HCT116 (cell line): ENCODE measurements around the gene CYP46A1. TPM values are rescaled to one million over a fixed set of nuclear protein-coding genes. Genes with fewer than 3 reads are reported as not detected.

ENCODE experiments used
- ATAC-seq: fragments of 200-7000 bp; cut with Tn5 transposase; 2 replicates; pipeline ENCODE4 v1.9.1; 2020; ENCODE audit warnings: mild to moderate bottlenecking, moderate library complexity
- BruUV-seq: library from RNA; stranded (reverse); fragments of 400-500 nt; replicated peaks from 2 replicates; lab custom pipeline; 2021; lab: Mats Ljungman, UMichigan
- CTCF ChIA-PET: fragments of 300-600 bp; sonication (Branson Sonifier 250); formaldehyde crosslinking; loops from one replicate; lab custom pipeline; 2021; ENCODE audit warnings: antibody characterized with exemption; lab: Charles Lee
- POLR2A ChIA-PET: fragments of 300-600, 350-600 bp; sonication (Branson Sonifier 250); formaldehyde crosslinking; loops from one replicate; lab custom pipeline; 2021; ENCODE audit warnings: antibody characterized with exemption; lab: Charles Lee
- RAD21 ChIA-PET, 2 experiments: fragments of 300-600 bp; sonication (Branson Sonifier 250); formaldehyde crosslinking; loops; one replicate each; lab custom pipeline; 2023; ENCODE audit warnings: low total read pairs in 2 of 2; ENCODE audit not compliant: uncharacterized antibody in 2 of 2, unreplicated experiment in 2 of 2, low non-redundant PET in 1 of 2; lab: Charles Lee
- DNase-seq: peaks from one replicate; pipeline ENCODE4 v3.0.0-alpha.2; 2010; ENCODE audit warnings: low read depth, low spot score
- H2AFZ ChIP-seq: fragments of 200-600 bp; shearing (Covaris generic), sonication (generic); 2 replicates; pipeline ENCODE4 v1.6.1; 2017; ENCODE audit warnings: low read depth, mixed run types, mixed read lengths, antibody characterized with exemption, low read length; ENCODE audit not compliant: poor library complexity, severe bottlenecking
- H3K27ac ChIP-seq: 2 replicates; pipeline ENCODE4 v1.5.1; 2012; ENCODE audit warnings: low read depth, low read length
- H3K27me3 ChIP-seq: fragments of 200-600 bp; sonication (generic); 2 replicates; pipeline ENCODE4 v1.6.1; 2016; ENCODE audit warnings: mixed run types, low read length, mixed read lengths; ENCODE audit not compliant: insufficient read depth
- H3K36me3 ChIP-seq, 2 experiments: fragments of 200-500 bp in 1 of 2; fragments of 200-600 bp in 1 of 2; sonication (Bioruptor generic) in 1 of 2; sonication (generic) in 1 of 2; 2 replicates each; pipeline versions ENCODE4 v1.5.1 to v1.6.1; 2014 to 2016; ENCODE audit warnings: low read length in 2 of 2, inconsistent platforms in 1 of 2, mixed read lengths in 1 of 2, mixed run types in 1 of 2; ENCODE audit not compliant: insufficient read depth in 2 of 2, control insufficient read depth in 1 of 2
- H3K4me1 ChIP-seq, 2 experiments: fragments of 200-600 bp in 1 of 2; sonication (generic) in 1 of 2; 2 replicates each; pipeline versions ENCODE4 v1.5.1 to v1.6.1; 2012 to 2017; ENCODE audit warnings: low read length in 2 of 2, inconsistent platforms in 1 of 2, mild to moderate bottlenecking in 1 of 2, mixed read lengths in 1 of 2, mixed run types in 1 of 2, moderate library complexity in 1 of 2; ENCODE audit not compliant: insufficient read depth in 2 of 2, control insufficient read depth in 1 of 2
- H3K4me2 ChIP-seq: fragments of 200-600 bp; sonication (generic); 2 replicates; pipeline ENCODE4 v1.6.1; 2017; ENCODE audit warnings: mixed run types, low read length, mixed read lengths
- H3K4me3 ChIP-seq, 2 experiments: fragments of 200-600 bp in 1 of 2; sonication (generic) in 1 of 2; replicated peaks in 1 of 2; 2 replicates each; pipeline ENCODE4 v1.5.1; 2011 to 2016; ENCODE audit warnings: low read length in 2 of 2, control low read depth in 1 of 2, low read depth in 1 of 2, mild to moderate bottlenecking in 1 of 2, mixed read lengths in 1 of 2, mixed run types in 1 of 2
- H3K79me2 ChIP-seq: fragments of 200-600 bp; sonication (generic); 2 replicates; pipeline ENCODE4 v1.6.1; 2017; ENCODE audit warnings: mild to moderate bottlenecking, mixed run types, low read length, moderate library complexity, mixed read lengths; ENCODE audit not compliant: insufficient read depth
- H3K9ac ChIP-seq: fragments of 200-600 bp; sonication (generic); 2 replicates; pipeline ENCODE4 v1.6.1; 2016; ENCODE audit warnings: low read length, mixed read lengths
- H3K9me2 ChIP-seq: fragments of 200-600 bp; sonication (generic), shearing (Covaris generic); 2 replicates; pipeline ENCODE4 v1.6.1; 2017; ENCODE audit warnings: mixed run types, mild to moderate bottlenecking, moderate library complexity; ENCODE audit not compliant: insufficient read depth
- H3K9me3 ChIP-seq, 2 experiments: fragments of 200-500 bp in 1 of 2; fragments of 200-600 bp in 1 of 2; sonication (Bioruptor generic) in 1 of 2; sonication (generic) in 1 of 2; 2 replicates each; pipeline ENCODE4 v1.6.1; 2014 to 2017; ENCODE audit warnings: low read length in 2 of 2, mixed read lengths in 2 of 2, inconsistent platforms in 1 of 2, low read depth in 1 of 2, mild to moderate bottlenecking in 1 of 2, mixed run types in 1 of 2, moderate library complexity in 1 of 2; ENCODE audit not compliant: control insufficient read depth in 1 of 2, insufficient read depth in 1 of 2
- H4K20me1 ChIP-seq: fragments of 200-600 bp; sonication (generic), shearing (Covaris generic); 2 replicates; pipeline ENCODE4 v1.6.1; 2017; ENCODE audit warnings: mixed run types, mild to moderate bottlenecking, moderate library complexity; ENCODE audit not compliant: insufficient read depth
- CBX3 ChIP-seq: IDR thresholded peaks from 2 replicates; pipeline ENCODE4 v1.6.1; 2012; ENCODE audit warnings: low read depth
- CEBPB ChIP-seq: IDR thresholded peaks from 2 replicates; pipeline ENCODE4 v1.6.1; 2012; ENCODE audit warnings: low read depth
- EGR1 ChIP-seq: IDR thresholded peaks from 2 replicates; pipeline ENCODE4 v1.6.1; 2012; ENCODE audit warnings: low read depth
- EZH2 ChIP-seq: fragments of 200-600 bp; sonication (generic); IDR thresholded peaks from 2 replicates; pipeline ENCODE4 v1.6.1; 2017; ENCODE audit warnings: antibody characterized with exemption, mixed run types
- EZH2phosphoT487 ChIP-seq: fragments of 200-600 bp; IDR thresholded peaks from 2 replicates; pipeline ENCODE4 v1.6.1; 2018; ENCODE audit warnings: antibody characterized with exemption, borderline replicate concordance
- FOSL1 ChIP-seq: IDR thresholded peaks from 2 replicates; pipeline ENCODE4 v1.6.1; 2012; ENCODE audit warnings: low read depth
- JUND ChIP-seq: IDR thresholded peaks from 2 replicates; pipeline ENCODE4 v1.6.1; 2012
- MAX ChIP-seq: IDR thresholded peaks from 2 replicates; pipeline ENCODE4 v1.6.1; 2012
- POLR2A ChIP-seq: IDR thresholded peaks from 2 replicates; pipeline ENCODE4 v1.7.0; 2011; ENCODE audit warnings: borderline replicate concordance; ENCODE audit not compliant: insufficient read depth, insufficient read length; ENCODE audit errors: extremely low read depth
- POLR2AphosphoS5 ChIP-seq: IDR thresholded peaks from 2 replicates; pipeline ENCODE4 v1.6.1; 2011; ENCODE audit warnings: mild to moderate bottlenecking, low read depth, low read length, moderate library complexity
- SIN3A ChIP-seq: IDR thresholded peaks from 2 replicates; pipeline ENCODE4 v1.6.1; 2012; ENCODE audit warnings: low read depth
- SP1 ChIP-seq: IDR thresholded peaks from 2 replicates; pipeline ENCODE4 v1.6.1; 2012; ENCODE audit warnings: low read depth
- SRF ChIP-seq: IDR thresholded peaks from 2 replicates; pipeline ENCODE4 v1.6.1; 2012; ENCODE audit warnings: low read depth
- TCF7L2 ChIP-seq: IDR thresholded peaks from 2 replicates; pipeline ENCODE4 v1.7.0; 2011; ENCODE audit warnings: borderline replicate concordance, inconsistent platforms; ENCODE audit not compliant: insufficient read depth, insufficient read length; ENCODE audit errors: extremely low read depth
- YY1 ChIP-seq: IDR thresholded peaks from 2 replicates; pipeline ENCODE4 v1.6.1; 2011; ENCODE audit warnings: low read length, low read depth, moderate library complexity, mild to moderate bottlenecking; ENCODE audit not compliant: insufficient replicate concordance; ENCODE audit errors: extremely low read depth
- ZBTB33 ChIP-seq: IDR thresholded peaks from 2 replicates; pipeline ENCODE4 v1.6.1; 2011; ENCODE audit warnings: mild to moderate bottlenecking, low read length, moderate library complexity; ENCODE audit not compliant: insufficient replicate concordance; ENCODE audit errors: extremely low read depth
- ZFX ChIP-seq: fragments of 450-650 bp; IDR thresholded peaks from 2 replicates; pipeline ENCODE4 v1.6.1; 2017
- ZNF274 ChIP-seq: fragments of 200-500 bp; sonication (Bioruptor generic); IDR thresholded peaks from 2 replicates; pipeline ENCODE4 v1.6.1; 2014; ENCODE audit warnings: mild to moderate bottlenecking, low read depth, low read length, inconsistent platforms
- intact Hi-C: fragments of 100-400 bp; cut with micrococcal nuclease; formaldehyde crosslinking; loops from 2 replicates; pipeline ENCODE4 v1.10.0; 2022
- total RNA-seq: library from RNA; stranded (reverse); gene quantifications from one replicate; pipeline ENCODE4 v1.2.1, GENCODE V29; 2021; ENCODE audit not compliant: unreplicated experiment
- TF ChIP-seq, protein P1 (sequence below): IDR thresholded peaks from 2 replicates; pipeline ENCODE4 v1.6.1; 2012
- TF ChIP-seq, protein P2 (sequence below): IDR thresholded peaks from 2 replicates; pipeline ENCODE4 v1.6.1; 2012; ENCODE audit warnings: low read depth

CYP46A1 gene
- total RNA-seq, 1 experiment from 2014 or later: 0.76 TPM

DNA sequence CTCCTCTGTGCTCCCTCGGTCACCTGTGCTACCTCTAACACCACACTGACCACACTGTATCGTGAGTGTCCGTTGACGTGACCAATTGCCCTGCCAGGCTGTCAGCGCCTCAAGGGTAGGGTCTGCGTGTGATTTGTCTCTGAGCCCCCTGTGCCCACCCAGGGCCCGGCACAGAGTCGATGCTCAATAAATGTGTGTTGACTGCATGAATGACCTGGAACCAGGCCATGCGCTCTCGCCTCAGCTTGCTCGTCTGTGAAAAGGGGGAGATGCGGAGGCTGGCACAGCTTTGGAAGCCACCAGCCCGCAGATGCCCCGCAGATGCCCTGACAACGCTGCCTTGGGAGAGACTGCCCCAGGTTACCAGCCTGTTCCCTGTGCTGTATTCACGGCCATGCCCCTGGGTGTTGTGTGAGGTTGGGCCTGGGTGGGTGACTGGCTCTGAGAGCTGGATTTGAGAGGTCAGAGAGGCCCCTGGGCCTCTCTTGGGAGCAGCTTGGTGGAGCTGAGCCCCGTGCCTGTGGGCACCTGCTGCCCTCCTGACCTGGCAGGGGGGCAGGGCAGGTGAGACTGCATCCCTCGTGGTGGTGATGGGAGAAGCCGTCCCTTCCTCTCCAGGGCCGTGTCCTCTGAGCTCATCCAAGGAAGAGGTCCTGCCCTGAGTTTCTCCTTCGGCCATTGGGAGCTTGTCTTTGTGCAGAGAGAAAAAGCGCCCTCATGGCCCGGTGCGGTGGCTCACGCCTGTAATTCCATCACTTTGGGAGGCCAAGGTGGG, 43.2 kb downstream of the CYP46A1 start (continued):
- TF ChIP-seq EGR1 (no peak), YY1 (no peak), POLR2A (no peak), SIN3A (no peak), FOSL1 (no peak)

GRCh38 chr14:99728231-99728920, 44.3 kb downstream of the CYP46A1 start:
- Histone ChIP-seq H3K27me3 (no peaks in the 10 kb centered on the region), H3K27ac (no peak overlapping the region), H2AFZ (no peak overlapping the region), H3K4me2 (no peak overlapping the region), H3K36me3 (no peaks in the 10 kb centered on the region), H3K79me2 (no peaks in the 10 kb centered on the region), H3K9ac (no peak overlapping the region), H3K9me2 (no peaks in the 10 kb centered on the region), H4K20me1 (no peaks in the 10 kb centered on the region), H3K9me3 (no peaks in the 10 kb centered on the region), H3K4me1 (peaks cover 6 to 11% of the 10 kb centered on the region in 2 experiments; a peak in 2 of 4 replicates)
- ATAC-seq (no peak), DNase-seq (no peak)
- ChIA-PET POLR2A (no interaction called here), RAD21 (no interaction called here), CTCF (no interaction called here)
- intact Hi-C loops: no loop called here
- no TSS peak for BruUV-seq
- TF ChIP-seq ZNF274 (no peak), SP1 (no peak), JUND (no peak), SIN3A (no peak), EGR1 (no peak), MAX (no peak), EZH2phosphoT487 (no peak), POLR2AphosphoS5 (no peak), CBX3 (no peak), SRF (no peak), FOSL1 (no peak), TCF7L2 (no peak), ZBTB33 (no peak), CEBPB (no peak), ZFX (no peak), EZH2 (no peak)
- TF ChIP-seq, protein P1, sequence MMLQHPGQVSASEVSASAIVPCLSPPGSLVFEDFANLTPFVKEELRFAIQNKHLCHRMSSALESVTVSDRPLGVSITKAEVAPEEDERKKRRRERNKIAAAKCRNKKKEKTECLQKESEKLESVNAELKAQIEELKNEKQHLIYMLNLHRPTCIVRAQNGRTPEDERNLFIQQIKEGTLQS: no peak
- TF ChIP-seq, protein P2, sequence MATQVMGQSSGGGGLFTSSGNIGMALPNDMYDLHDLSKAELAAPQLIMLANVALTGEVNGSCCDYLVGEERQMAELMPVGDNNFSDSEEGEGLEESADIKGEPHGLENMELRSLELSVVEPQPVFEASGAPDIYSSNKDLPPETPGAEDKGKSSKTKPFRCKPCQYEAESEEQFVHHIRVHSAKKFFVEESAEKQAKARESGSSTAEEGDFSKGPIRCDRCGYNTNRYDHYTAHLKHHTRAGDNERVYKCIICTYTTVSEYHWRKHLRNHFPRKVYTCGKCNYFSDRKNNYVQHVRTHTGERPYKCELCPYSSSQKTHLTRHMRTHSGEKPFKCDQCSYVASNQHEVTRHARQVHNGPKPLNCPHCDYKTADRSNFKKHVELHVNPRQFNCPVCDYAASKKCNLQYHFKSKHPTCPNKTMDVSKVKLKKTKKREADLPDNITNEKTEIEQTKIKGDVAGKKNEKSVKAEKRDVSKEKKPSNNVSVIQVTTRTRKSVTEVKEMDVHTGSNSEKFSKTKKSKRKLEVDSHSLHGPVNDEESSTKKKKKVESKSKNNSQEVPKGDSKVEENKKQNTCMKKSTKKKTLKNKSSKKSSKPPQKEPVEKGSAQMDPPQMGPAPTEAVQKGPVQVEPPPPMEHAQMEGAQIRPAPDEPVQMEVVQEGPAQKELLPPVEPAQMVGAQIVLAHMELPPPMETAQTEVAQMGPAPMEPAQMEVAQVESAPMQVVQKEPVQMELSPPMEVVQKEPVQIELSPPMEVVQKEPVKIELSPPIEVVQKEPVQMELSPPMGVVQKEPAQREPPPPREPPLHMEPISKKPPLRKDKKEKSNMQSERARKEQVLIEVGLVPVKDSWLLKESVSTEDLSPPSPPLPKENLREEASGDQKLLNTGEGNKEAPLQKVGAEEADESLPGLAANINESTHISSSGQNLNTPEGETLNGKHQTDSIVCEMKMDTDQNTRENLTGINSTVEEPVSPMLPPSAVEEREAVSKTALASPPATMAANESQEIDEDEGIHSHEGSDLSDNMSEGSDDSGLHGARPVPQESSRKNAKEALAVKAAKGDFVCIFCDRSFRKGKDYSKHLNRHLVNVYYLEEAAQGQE: no peak
- TF ChIP-seq, all 23 proteins: peak for 0
- H3K4me3 ChIP-seq: no peak overlapping the region
